NCI-H2107 (cell line): ENCODE results near the gene ELAVL4.

ENCODE experiments used
- DNase-seq: peaks from one replicate; lab custom pipeline; 2025; lab: John Stamatoyannopoulos, UW

Gene ELAVL4

DNA sequence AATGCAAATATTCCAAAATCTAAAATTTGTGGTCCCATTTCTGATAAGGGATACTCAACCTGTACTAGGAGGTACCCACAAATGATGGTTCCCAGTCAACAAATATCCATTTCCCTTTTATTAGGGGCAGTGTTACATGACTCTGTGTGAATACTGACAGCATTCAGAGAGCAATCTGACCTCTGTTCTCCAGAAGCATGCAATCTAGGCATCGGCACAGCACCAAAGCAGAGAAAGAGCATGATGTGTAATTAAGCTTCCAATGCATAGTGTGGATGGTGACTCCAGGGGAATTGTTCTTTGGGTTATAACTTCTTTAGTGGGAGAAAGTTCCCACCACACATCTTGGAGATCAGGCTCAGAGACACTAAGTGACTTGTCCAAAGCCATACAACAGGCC is 71.6 kb downstream of the ELAVL4 start:
- DNase-seq, result no peak

DNA sequence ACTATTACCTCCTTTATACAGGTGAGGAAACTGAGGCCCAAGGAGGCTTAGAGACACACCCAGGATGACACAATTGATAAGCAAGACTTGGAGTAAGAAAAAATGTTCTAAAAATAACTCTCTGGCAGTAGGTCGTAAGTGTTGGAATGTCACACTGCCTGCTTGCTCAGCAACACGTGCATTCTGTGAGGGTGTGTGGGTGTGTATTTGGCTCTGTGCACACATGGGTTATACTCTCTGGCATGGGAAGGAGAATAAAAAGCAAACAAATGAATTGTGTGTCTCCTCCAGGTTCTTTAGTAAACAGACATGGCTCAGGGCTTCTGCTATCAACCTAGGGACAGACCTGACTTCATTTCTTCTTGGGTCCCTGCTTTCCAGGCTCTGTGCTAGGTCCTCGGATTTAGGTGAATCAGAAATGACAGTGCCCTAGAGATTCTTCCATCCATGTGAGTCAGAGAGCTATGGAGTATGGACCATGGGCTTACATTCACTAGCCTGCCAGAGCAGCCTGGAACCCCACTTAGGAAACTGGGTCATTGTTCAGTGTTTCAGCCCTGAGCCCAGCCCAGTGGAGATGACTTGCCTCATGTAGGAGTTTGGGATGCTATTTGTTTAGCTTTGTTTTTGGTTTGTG is 72.4 kb downstream of the ELAVL4 start:
- no peak for DNase-seq

DNA sequence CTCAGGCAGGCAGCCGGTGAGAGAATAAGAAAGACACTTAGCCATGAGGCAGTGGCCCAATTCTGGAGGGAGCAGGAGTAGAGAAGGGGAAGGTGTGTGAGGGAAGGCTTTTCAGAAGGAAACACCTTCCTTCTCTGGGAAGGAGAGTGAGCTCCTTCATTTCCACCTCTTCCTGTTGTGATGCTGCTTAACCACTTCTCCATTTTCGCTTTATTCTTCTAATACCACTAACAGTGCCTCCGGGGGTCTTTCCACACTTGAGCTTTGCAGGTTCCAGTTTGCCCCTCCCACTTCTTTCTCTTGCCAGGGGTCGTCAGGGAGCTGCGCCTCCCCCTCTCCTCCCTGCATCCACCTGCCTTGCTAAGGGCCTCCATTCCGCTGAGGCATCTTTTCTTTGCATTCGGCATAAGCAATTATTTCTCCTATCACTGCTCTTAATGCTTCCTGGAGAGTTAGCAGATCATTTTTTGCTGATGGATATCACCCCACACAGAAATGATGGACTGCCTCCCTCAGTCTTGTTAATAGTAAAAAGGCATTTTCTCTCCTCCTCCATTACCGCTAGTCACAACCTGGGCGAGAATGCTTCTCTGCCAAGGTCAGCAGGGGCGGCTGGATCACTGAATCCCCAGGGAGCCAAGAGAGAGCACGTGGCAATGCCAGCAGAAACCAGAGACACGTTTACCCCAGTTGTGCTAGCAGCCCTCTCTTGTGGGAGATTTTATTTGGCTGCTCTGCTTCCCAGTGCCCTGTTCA is 74.8 kb downstream of the ELAVL4 start:
- DNase-seq, result peak; percentile 60

DNA sequence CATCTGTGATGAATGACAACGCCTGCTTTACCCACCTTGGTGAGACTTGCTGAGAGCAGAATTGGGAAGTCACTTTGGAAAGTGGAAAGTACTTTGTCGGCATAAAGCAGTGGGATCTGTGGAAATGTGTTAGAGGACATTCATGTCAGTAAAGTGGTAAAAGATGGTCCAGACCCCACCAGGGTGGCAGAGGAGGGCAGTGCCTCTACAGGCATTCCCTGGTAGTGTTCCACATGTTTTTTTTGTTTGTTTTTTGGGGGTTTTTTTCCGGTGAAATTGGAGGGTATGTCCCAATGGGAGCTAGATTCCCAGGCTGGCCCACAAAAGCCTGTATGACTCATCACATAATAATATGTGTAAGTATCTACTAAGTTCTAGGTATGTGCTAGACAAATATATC is 80.6 kb downstream of the ELAVL4 start:
- no peak for DNase-seq

- no peak for DNase-seq
These were observed 84.3 kb downstream of the ELAVL4 start for GRCh38 chr1:50193002-50193401.

DNA sequence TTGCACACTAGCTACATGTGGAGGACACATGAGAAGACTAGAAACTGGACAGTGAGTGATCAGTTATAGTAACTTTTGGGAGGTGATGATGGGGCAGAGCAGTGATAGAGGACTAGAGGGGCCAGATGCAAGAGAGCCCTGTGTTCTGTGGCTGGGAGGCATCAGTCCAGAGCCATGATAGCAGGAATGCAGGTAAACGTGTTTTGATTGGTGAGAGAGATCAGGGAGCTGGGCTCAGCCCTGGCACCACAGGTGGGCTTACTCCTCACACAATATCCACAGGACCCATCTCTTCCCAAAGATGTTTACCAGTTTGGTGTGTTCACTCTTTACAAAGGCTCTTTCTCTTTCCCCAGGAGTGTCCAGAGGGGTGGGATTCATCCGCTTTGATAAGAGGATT is 86.5 kb downstream of the ELAVL4 start:
- no peak for DNase-seq

DNA sequence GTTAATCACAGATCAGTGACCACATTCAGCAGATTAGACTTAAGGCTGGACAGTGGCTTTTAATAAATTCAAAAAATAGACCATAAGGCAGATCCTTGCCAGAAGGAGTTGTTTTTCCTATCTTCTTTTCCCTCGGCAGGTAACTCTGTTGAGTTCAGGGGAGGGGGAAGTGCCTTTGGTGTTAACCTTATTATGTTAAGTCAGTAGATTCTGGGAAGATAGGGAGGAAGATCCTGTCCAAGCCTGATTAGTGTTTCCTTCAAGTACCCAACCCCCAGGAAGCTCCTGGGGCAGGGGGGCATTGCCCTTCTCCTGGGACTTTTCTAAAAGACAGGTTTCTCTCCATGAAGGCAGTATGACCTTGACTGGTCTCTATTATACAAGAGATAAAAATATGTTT is 87.4 kb downstream of the ELAVL4 start:
- DNase-seq, result no peak

GRCh38 chr1:50197216-50197615 is 88.5 kb downstream of the ELAVL4 start:
- DNase-seq, result no peak

DNA sequence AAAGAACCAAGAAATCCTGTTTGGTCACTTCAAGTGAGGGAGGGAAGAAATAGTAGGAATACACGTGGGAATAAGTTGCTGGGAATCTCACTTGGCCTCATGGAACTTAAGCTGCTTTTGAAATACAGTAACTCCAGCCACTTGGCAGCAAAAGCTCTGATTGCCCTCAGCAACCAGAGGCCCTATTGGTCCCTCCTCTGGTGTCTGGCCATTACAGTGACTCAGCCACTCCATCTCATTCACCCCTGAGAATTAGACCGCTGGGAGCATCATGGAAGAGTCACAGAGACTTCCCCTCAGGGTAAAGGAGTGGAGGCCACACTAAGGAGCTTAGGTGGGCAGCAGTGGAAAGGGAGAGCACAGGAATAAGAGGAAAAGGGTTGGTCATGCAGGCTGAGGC is 99.6 kb downstream of the ELAVL4 start:
- no peak for DNase-seq

DNA sequence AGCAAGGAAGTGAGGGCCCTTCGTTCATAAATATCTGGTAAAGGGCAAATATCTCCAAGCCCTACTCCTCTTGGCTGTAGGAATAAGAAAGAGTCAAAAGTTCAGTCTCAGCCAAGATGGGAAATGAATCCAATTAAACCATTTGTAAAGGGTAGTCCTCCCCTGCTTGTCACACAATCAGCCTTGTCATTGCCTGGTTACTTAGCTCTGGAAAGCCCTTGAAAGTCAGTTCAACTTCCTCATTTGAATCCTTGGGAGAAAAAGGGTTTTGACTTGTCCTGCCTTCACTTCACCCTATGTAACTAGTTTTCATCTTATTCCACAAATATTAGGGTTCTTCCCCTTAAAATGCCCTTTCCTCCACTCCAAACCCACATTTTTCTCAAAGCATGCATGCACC is 100.0 kb downstream of the ELAVL4 start:
- no peak for DNase-seq

DNA sequence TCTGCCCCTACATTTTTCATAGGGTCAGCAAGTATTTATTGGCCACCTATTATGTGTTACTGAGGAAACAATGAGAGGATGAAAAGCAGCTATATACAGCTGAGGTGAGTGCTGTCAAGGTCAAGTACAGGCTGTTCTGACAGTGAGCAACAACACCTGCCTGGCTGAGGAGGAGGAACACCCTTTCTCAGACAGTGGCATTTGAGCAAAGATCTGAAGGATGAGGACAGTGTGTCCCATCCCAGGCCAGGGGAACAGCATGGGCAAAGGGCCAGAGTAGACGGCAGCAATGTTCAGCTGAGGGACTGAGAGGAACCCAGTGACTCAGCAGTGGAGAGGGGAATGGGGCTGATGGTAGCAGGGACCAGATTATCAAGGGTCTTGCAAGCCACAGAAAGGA is 101.0 kb downstream of the ELAVL4 start:
- no peak for DNase-seq

GRCh38 chr1:50213505-50213904 is 104.8 kb downstream of the ELAVL4 start:
- DNase-seq, result no peak

DNA sequence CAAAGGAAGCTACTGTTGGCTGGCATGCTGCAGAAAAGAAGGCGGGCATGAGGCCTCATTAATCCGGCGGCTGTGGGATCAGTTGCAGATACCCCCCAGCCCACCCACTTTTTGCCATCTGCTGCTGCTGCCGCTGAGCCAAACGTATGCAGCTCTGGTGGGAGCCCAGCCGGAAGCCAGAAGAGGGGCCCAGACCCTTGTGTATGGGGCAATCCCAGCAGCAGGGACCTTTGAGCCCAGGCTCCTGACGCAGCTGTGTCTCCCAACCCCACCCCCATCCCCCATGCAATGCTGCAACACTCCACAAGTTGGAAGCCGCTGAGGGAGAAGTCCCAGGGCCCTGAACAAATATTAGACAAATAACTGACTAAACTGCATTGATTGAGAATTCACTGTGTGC is 106.0 kb downstream of the ELAVL4 start:
- no peak for DNase-seq

DNA sequence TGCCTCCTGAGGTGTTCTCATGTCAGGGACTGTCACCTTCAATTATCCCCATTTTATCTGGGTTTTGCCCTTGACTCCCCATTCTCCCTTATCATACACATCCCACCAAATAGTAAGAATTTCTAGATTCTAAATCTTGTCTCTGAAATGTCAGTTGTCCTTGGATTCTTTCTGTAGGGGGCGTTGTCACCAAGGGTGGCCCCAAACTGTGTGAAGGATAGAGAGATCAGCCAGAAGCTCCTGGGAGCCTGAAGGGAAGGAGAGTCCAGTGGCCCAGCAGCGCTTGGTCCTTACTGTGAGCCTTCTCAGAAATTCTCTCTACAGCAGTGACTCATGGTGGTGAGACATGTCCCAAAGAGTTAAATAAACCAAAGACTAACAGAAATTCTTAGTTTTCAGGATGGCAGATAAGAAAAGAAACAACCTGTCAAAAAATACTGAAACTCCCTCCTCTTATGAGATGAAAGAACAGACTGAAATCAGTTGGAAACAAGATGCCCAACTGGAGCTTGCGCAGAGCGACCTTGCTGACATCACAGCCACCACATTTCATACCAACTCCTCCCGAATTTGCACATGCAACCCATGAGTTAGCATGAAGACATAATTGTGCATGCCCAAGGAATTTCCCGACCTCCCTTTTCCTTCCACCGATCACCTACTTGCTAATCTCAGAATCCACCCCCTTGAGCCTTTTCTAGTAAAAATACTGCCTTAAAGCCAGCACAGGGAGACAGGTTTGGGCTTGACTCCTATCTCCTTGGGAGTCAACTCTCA is 109.8 kb downstream of the ELAVL4 start:
- DNase-seq, result no peak

GRCh38 chr1:50228871-50229384 is 120.2 kb downstream of the ELAVL4 start:
- DNase-seq, result no peak

GRCh38 chr1:50231209-50231608 is 122.5 kb downstream of the ELAVL4 start:
- no peak for DNase-seq

DNA sequence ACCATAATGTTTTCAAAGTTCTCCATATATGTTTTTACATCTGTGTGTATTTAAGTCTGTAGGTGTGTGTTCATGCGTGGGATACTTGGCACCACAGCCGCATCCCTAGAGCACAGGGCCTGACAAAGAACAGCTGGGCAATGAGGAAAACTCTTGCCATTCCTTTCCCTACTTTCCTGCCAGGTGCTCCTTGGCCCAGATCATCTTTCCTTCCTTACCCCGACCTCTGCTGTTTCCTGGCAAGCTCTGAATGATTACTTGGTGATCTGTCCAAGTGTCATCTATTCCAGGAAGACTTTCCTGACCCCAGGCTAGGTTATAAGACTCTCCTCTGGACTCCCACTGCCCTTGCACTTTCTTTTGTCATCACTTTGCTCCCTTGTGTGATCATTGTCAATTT is 123.6 kb downstream of the ELAVL4 start:
- no peak for DNase-seq

DNA sequence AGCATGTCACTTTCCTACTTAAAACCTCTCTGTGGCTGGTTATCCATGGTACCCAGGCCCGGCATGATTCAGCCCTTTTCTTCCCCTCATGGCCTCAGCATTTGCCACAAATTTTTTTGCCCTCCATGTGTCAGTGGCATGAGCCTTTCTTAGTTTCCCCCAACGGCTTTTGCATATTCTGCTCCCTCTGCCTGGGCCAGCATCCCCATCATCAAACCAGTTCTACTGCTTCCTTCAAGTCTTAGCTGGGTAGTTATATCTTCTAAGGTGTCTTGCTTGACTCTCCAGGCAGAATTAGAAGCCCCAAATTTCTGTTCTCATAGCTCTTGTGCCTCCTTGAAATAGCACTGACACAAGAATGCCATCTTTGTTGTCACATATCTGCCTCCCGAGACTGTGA is 127.9 kb downstream of the ELAVL4 start:
- no peak for DNase-seq

DNA sequence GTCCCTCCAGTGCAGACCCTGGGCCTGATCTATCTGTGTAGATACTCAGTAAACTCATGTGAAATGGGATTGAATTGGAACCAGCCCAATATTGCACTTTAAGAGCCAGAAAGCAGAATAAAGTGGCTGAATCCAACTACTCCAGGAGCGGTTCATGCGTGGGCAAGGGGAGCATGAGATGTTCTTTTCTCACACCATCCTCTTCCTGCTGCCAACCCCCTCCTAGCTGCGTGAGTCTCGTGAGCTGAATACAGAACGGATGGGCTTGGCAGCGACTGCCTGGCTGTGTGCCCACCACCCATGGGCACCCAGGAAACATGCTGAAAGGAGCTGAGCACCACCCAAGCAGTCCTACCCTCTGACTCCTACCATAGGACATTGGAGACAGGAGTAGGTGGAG is 128.3 kb downstream of the ELAVL4 start:
- no peak for DNase-seq

- DNase-seq, result no peak
These were observed 135.2 kb downstream of the ELAVL4 start for GRCh38 chr1:50243939-50244338.

DNA sequence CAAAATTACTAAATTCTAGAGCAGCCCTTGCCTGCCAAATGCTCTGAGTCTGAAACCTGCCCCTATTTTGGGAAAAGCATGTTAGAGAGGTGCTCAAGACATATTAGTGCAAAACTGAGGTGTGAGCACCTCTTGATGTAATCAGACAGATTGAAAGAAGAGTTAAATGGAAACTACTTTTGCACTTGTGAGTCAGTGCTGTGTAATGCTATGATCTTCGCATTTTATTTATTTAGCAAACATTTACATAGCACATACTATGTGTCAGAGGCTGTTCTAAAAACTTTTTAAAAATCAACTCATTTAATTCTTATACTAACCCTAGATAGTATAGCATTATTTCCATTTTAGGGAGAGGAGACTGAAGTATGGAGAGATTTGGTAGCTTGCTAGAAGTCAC is 138.1 kb downstream of the ELAVL4 start:
- no peak for DNase-seq

DNA sequence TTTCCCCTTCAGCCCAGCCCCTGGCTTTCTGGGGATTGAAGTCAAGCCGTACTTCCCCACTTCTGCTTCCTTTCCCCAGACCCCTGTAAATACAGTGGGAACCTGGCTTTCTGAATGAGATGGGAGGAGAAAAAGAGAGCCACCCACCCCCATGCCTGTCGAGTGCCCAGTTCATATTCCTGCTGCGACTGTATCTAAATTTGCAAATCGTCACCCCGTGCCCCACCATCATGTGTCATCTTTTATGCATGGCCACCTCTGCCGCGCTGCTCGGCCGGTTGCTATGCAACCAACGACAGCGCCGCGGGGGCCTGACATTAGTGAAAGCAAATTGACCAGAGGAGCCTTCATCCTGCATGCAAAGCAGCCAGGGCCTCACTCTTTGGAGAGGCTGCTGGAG is 143.0 kb downstream of the ELAVL4 start:
- peak; percentile 45 for DNase-seq

DNA sequence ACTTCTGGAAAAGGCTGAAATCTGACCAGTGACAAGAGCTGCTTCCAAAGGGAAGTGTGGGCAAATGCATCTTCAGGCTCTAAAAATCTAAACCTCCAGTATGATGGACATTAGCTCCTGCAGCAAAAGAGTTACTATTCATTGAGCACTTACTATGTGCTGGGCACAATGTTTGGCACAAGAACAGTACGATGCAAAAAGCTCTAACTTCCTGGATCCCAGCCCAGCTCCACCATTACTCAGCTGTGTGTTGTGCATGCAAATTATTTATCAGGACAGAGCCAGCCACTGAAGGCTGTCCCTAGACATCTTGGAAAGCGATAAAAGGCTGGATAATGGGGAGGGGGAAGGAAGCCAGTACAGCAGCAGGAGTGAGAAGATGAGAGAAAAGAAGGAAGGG is 143.5 kb downstream of the ELAVL4 start:
- no peak for DNase-seq
